Pericardium fibroblast (primary cell): ENCODE data around the gene CDK10. TPM values are rescaled to one million over a fixed set of nuclear protein-coding genes. Genes with fewer than 3 reads are reported as not detected.

Experiments used
- total RNA-seq: library from RNA; depleted of rRNA; stranded (reverse); fragments of >200 nt; gene quantifications from 2 replicates; pipeline ENCODE4 v1.2.3, GENCODE V29; 2015

CDK10 gene
- 41.0 and 45.5 TPM in 2 replicates for total RNA-seq

DNA sequence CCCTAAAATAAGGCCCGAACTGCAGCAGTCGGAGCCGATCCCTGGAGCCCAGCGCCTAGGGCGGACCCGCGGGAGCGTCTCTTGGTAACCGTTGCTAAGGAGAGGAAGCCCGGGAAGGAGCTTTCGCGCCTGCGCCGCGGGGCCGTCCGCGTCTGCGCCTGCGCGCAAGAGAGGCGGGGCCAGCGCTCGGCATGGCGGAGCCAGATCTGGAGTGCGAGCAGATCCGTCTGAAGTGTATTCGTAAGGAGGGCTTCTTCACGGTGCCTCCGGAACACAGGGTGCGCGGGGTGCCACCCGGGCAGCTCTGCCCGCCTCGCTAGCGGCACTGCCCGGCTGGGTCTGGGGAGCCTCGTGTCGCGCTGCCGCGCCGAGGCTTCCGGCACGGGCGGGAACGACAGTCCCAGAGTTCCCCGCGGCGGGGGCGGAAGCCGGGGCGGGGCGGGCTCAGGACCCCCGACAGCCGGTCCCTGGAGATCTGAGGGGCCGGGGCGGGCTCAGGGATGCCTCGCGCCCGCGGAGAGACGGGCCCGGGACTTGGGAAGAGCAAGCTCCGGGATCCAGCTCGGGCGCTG lies at the start of gene CDK10:
Gene CDK10 (plus strand): TSS at position 170 of the 572 bp plus-strand sequence. CDS start 22 bp downstream, at position 192.

DNA sequence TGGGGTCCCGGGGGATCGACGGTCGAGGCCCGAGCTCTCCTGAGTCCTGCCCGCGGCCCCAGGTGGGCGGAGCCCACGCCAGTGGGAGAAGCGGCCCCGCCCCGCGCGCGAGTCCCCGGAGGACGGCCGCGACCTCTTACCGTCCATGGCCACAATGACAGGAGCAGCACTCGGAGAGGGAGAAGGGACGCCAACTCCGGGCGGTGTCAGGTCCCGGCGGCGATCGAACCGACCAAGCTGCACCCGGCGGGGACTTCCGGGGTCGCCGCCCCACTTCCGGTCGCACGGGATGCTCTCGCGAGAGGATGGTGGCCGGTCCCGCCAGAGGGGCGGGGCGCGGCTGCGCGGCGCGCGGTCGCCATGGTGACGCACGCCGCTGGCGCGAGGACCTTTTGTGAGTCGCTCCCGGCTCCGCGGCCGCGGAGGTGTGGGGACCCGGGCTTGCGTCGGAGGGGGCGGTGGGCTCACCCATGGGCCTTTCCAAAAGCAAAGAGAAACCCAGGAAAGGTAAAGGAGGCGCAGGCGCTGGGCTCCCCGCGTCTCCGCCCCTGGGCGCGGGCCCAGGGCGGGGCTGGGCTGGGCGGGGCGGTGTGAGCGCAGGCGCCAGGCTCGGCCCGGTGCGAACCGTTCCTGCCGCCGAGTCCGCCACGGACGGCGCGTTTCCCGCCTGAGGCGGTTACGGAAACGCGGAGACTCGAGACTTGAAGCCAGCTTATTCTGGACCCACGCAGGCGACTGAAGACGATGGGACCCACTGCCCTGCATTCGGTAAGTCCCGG lies 28.9 kb upstream of the CDK10 start, which contains the start of the genes CHMP1A and SPATA33:
Gene CHMP1A (minus strand): TSS at position 267 of the 779 bp plus-strand sequence. CDS start 120 bp downstream, at position 147.
Gene SPATA33 (plus strand): TSS at position 395 of the 779 bp plus-strand sequence. CDS start 76 bp downstream, at position 471.

DNA sequence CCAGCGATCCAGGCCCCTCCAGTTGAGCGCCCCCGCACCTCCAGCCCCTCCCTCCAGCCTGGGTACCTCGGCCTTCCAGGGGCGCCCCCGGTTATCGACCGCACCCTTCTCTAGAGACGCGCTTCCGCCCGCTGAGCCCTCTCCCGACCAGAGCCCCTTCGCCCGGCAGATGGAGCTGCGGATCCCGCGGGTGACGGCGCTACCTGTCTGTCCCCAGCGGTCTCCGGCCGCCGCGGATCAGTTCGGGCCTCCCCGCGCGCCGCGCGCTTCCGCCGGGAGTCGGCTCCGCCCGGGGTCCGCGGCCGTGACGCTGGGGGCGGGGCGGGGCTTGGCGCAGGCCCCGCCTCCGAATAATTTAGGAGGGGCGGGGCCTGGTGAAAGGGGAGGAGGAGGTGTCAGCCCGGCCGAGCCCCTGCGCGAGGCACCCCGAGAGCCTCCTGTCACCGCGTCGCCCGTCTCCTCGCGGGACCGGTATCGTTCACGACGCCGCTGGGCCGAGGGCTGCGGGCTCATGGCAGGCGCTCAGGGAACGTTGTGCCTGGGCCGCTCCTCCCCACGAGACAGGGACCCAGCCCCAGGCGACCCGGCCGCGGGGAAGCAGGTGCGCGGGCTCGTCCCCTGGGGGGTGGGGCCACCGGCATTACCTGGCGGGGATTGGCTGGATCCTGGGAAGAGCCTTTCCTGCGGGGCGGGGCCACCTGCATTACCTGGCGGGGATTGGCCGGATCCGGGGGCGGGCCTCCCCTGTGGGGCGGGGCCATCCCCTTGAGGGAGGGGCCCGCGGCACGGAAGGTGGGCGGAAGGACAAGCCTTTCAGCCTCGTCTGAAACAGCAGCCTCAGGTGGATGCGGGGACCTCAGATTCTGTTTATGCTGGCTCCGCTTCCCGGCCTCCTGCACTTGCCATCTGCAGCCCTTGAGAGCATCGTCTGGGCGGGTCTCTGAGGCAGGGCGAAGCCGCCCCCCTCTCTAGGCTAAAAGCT lies 15.2 kb downstream of the CDK10 start, which contains the start of gene SPATA2L:
Gene SPATA2L (minus strand): TSS at position 281 of the 982 bp plus-strand sequence. CDS start 473 bp downstream, outside the sequence.

GRCh38 chr16:89720813-89721545 lies 34.5 kb downstream of the CDK10 start, which contains the start of the genes VPS9D1 and ZNF276:
Gene VPS9D1 (minus strand): TSS chr16:89720898. CDS start chr16:89720861, 37 bp downstream.
Gene ZNF276 (plus strand): TSS chr16:89721537. CDS start chr16:89721641, 104 bp downstream.

Other genes with a start within 250 kb of the CDK10 start
- gene ANKRD11, start 196.1 kb upstream of the CDK10 start, total RNA-seq: 47.0 and 58.6 TPM in 2 replicates
- 46.0 and 67.1 TPM in 2 replicates for gene SPG7, start 178.3 kb upstream of the CDK10 start, total RNA-seq
- gene RPL13, start 126.0 kb upstream of the CDK10 start, total RNA-seq: 9,039 and 11,152 TPM in 2 replicates
- 11.6 and 29.1 TPM in 2 replicates for gene CPNE7, start 110.9 kb upstream of the CDK10 start, total RNA-seq
- gene DPEP1, start 73.0 kb upstream of the CDK10 start, total RNA-seq: 2.8 and 5.5 TPM in 2 replicates
- 74.3 and 82.3 TPM in 2 replicates for gene CHMP1A, start 29.0 kb upstream of the CDK10 start, total RNA-seq
- 2.0 and 7.6 TPM in 2 replicates for gene SPATA33, start 28.9 kb upstream of the CDK10 start, total RNA-seq
- gene SPATA2L, start 15.0 kb downstream of the CDK10 start, total RNA-seq: 10.3 and 19.4 TPM in 2 replicates
- gene VPS9D1, start 34.2 kb downstream of the CDK10 start, total RNA-seq: 7.8 and 12.0 TPM in 2 replicates
- 14.0 and 16.8 TPM in 2 replicates for gene ZNF276, start 34.8 kb downstream of the CDK10 start, total RNA-seq
- gene FANCA, start 130.0 kb downstream of the CDK10 start, total RNA-seq: 2.3 and 2.8 TPM in 2 replicates
- gene SPIRE2, start 141.8 kb downstream of the CDK10 start, total RNA-seq: 3.2 and 3.5 TPM in 2 replicates
- 164 and 191 TPM in 2 replicates for gene TCF25, start 186.9 kb downstream of the CDK10 start, total RNA-seq
- 3.6 and 5.4 TPM in 2 replicates for gene MC1R, start 232.2 kb downstream of the CDK10 start, total RNA-seq
- gene TUBB3, start 236.7 kb downstream of the CDK10 start, total RNA-seq: 110 and 125 TPM in 2 replicates